RWPE1 (cell line): ENCODE data around the gene KRTAP5-9.
"Not testable (repeated sequence)": the region's sequence is repeated elsewhere in the genome, so short reads cannot be mapped to it uniquely, and the experiment has no call there.

ENCODE experiments used
- CTCF ChIA-PET: fragments of 350-600 bp; sonication (Branson Sonifier 250); formaldehyde crosslinking; extraction: SDS; loops from one replicate; lab custom pipeline; 2021; lab: Yijun Ruan, JAX
- POLR2A ChIA-PET: fragments of 400-600 bp; formaldehyde crosslinking; extraction: SDS; loops from one replicate; lab custom pipeline; 2020; ENCODE audit warnings: antibody characterized with exemption; ENCODE audit not compliant: low non-redundant PET; lab: Yijun Ruan, JAX
- DNase-seq: peaks from one replicate; pipeline ENCODE4 v3.0.0; 2012; ENCODE audit warnings: low spot score
- H3K27ac ChIP-seq: fragments of 450-650 bp; 2 replicates; pipeline ENCODE4 v1.5.1; 2017
- CTCF ChIP-seq: fragments of 450-650 bp; conservative IDR thresholded peaks from 2 replicates; pipeline ENCODE4 v1.5.1; 2017; ENCODE audit warnings: low read depth, mild to moderate bottlenecking

The KRTAP5-9 gene

GRCh38 chr11:71519546-71519945 lies 28.7 kb upstream of the KRTAP5-9 start:
- no peak overlapping the region for H3K27ac ChIP-seq
- no peak for DNase-seq
- ChIA-PET CTCF (no interaction called here), POLR2A (no interaction called here)
- no peak for TF ChIP-seq CTCF

- H3K27ac ChIP-seq: no peak overlapping the region
- no peak for DNase-seq
- TF ChIP-seq CTCF: no peak
- POLR2A ChIA-PET: no interaction called here
- CTCF ChIA-PET: interaction anchor here (1.0 kb wide), 1 partner anchor 18 kb away, joined by 3 read pairs; no protein-coding TSS in a partner anchor
Observed at GRCh38 chr11:71525188-71525937, 22.9 kb upstream of the KRTAP5-9 start.

GRCh38 chr11:71525938-71526495 lies 22.2 kb upstream of the KRTAP5-9 start:
- TF ChIP-seq CTCF: no peak
- CTCF ChIA-PET: interaction anchor here (1.0 kb wide), 1 partner anchor 17 kb away, joined by 3 read pairs; no protein-coding TSS in a partner anchor
- POLR2A ChIA-PET: no interaction called here
- no peak overlapping the region for H3K27ac ChIP-seq
- DNase-seq: no peak

GRCh38 chr11:71526796-71527575 lies 21.2 kb upstream of the KRTAP5-9 start, which contains the start of gene KRTAP5-7:
KRTAP5-7 (plus strand) TSS chr11:71527267; CDS start chr11:71527301, 34 bp downstream.
- POLR2A ChIA-PET, DNase-seq, H3K27ac ChIP-seq, CTCF ChIA-PET: not testable (repeated sequence)

- ChIA-PET POLR2A (no interaction called here), CTCF (no interaction called here)
- no peak for TF ChIP-seq CTCF
- DNase-seq: no peak
- no peak overlapping the region for H3K27ac ChIP-seq
Observed at GRCh38 chr11:71527576-71528210, 20.5 kb upstream of the KRTAP5-9 start.

GRCh38 chr11:71530602-71531001 lies 17.6 kb upstream of the KRTAP5-9 start:
- no peak for DNase-seq
- POLR2A ChIA-PET: no interaction called here
- CTCF ChIA-PET: no interaction called here
- no peak overlapping the region for H3K27ac ChIP-seq
- TF ChIP-seq CTCF: no peak
